HUES48 (cell line): ENCODE data around the gene NES.

ENCODE experiments used
- H3K27ac ChIP-seq: one replicate; pipeline ENCODE4 v1.7.0; 2013; ENCODE audit warnings: low read depth, low read length, inconsistent platforms
- H3K27me3 ChIP-seq: 2 replicates; pipeline ENCODE4 v1.6.1; 2013; ENCODE audit warnings: mild to moderate bottlenecking, low read length; ENCODE audit not compliant: control insufficient read depth, insufficient read depth
- H3K36me3 ChIP-seq: 2 replicates; pipeline ENCODE4 v1.6.1; 2013; ENCODE audit warnings: low read length; ENCODE audit not compliant: control insufficient read depth, insufficient read depth
- H3K4me1 ChIP-seq: 2 replicates; pipeline ENCODE4 v1.6.1; 2013; ENCODE audit warnings: mild to moderate bottlenecking, low read length; ENCODE audit not compliant: control insufficient read depth, insufficient read depth
- H3K4me3 ChIP-seq: 2 replicates; pipeline ENCODE4 v1.5.1; 2013; ENCODE audit warnings: mild to moderate bottlenecking, low read depth, low read length
- H3K9ac ChIP-seq: 2 replicates; pipeline ENCODE4 v1.6.1; 2013; ENCODE audit warnings: mild to moderate bottlenecking, low read depth, low read length, moderate library complexity
- H3K9me3 ChIP-seq: 2 replicates; pipeline ENCODE4 v1.6.1; 2013; ENCODE audit warnings: low read length; ENCODE audit not compliant: control insufficient read depth, insufficient read depth

The NES gene

GRCh38 chr1:156676820-156677615 is at the start of gene NES:
Gene NES, minus strand, starts transcription at chr1:156677407. Its CDS starts 143 bp downstream, at chr1:156677264.
- no peaks in the 10 kb centered on the region for H3K9me3 ChIP-seq
- peak within 1 kb of the TSS; percentile 99 for H3K27ac ChIP-seq
- H3K4me3 ChIP-seq = peak within 1 kb of the TSS; percentile 73
- peaks cover 46% of the 10 kb centered on the region for H3K4me1 ChIP-seq
- peak within 1 kb of the TSS; percentile 73 for H3K9ac ChIP-seq
- peaks cover 4% of the 10 kb centered on the region; the same call in 1 of the 2 replicates for H3K27me3 ChIP-seq
- peaks cover 23% of the 10 kb centered on the region for H3K36me3 ChIP-seq

- Histone ChIP-seq H3K9me3 (no peaks in the 10 kb centered on the region), H3K4me1 (peaks cover 24% of the 10 kb centered on the region), H3K27ac (peak overlapping the region; percentile 6), H3K36me3 (peaks cover 33% of the 10 kb centered on the region), H3K4me3 (peak overlapping the region; percentile 92), H3K27me3 (no peaks in the 10 kb centered on the region), H3K9ac (no peak overlapping the region)
Observed at GRCh38 chr1:156726549-156727226, 49.5 kb upstream of the NES start.

DNA sequence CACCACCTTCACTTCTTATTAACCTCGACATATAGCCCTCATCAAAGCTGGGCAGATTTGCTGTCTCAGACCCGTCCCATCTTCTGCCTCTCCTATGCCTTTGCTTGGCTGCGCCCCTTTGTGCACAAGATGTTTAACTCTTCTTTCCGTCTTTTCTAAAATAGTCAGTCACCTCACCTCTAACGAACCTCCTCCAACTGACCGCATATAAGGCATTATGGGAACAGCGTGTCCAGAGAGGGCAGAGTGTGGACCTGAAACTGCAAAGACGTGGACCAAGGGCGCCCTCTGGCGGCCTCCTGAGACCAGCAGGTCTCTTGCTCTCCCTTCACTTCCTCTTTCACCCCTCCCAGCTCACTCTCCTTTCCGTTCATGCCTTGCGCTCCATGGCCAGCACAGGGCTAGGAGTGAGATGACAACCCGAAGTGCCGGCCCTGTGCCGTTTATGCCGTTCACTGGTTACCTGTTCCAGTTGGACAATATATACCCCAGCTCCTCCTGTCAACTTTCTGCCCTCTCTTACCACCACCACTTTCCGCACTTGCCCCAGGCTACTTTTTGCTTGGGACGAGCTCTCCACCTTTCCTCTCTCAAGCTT is 48.6 kb upstream of the NES start:
- Histone ChIP-seq H3K9ac (no peak overlapping the region), H3K36me3 (peaks cover 43% of the 10 kb centered on the region), H3K4me1 (peaks cover 24% of the 10 kb centered on the region), H3K27me3 (no peaks in the 10 kb centered on the region), H3K27ac (no peak overlapping the region), H3K4me3 (peak overlapping the region; percentile 92), H3K9me3 (no peaks in the 10 kb centered on the region)

DNA sequence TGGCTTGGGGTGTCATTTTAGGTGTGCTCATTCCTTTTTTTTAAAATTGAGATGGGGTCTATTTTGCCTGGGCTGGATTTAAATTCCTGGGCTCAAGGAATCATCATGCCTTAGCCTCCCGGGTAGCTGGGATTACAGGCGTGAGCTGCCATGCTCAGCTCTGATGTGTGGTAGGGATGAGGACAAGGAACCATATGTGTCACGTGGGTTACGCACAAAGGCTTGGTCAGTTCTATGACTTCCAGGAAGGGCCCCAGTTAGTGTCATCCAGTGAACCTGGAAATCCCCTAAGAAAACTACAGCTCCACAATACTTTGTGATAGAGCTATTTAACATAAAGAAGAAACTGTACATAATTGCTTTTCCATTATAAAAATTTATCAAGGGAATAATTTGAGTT is 44.3 kb upstream of the NES start:
- peaks cover 17% of the 10 kb centered on the region for H3K4me1 ChIP-seq
- H3K36me3 ChIP-seq = peaks cover 38% of the 10 kb centered on the region
- no peak overlapping the region for H3K9ac ChIP-seq
- no peak overlapping the region for H3K27ac ChIP-seq
- no peak overlapping the region for H3K4me3 ChIP-seq
- H3K27me3 ChIP-seq = no peaks in the 10 kb centered on the region
- no peaks in the 10 kb centered on the region for H3K9me3 ChIP-seq

DNA sequence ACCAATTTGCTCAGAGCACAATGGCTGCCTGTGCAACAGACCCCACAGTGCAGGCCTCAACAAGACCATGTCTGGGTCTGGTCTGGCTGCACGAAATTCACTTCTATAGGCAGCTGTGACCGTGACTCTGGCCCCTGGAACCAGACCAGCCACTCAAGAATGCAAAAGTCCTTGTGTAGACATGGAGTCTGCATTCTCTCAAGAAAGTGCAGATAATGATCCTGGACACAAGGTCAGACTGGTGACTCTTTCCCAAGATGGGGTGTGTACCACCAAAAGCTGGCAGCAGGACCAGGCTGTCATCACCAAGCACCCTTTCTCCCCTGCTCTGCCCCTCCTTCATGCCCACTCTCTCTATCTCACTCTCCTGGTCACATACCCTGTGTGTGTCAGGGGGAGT is 43.9 kb upstream of the NES start:
- H3K27ac ChIP-seq = no peak overlapping the region
- no peak overlapping the region for H3K9ac ChIP-seq
- peaks cover 38% of the 10 kb centered on the region for H3K36me3 ChIP-seq
- H3K4me3 ChIP-seq = no peak overlapping the region
- H3K9me3 ChIP-seq = no peaks in the 10 kb centered on the region
- H3K4me1 ChIP-seq = peaks cover 13% of the 10 kb centered on the region
- no peaks in the 10 kb centered on the region for H3K27me3 ChIP-seq

DNA sequence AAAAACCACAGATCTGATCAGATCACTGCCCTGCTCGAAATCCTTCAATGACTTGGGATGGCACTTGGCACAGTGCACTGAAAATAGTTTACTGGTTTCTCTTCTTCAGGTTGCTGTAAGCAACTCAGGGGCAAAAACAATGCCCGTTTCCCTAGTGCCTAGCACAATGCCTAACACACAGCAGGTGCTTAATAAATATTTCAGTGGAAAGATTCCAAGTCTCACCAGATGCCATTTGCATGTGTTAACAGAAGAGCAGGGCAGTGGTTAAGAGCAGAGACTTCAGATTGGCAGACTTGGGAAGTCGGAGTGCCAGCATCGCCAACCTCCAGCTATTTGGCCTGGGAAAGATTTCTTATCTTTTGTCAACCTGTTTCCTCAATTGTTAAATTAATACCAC is 40.1 kb upstream of the NES start:
- peaks cover 14% of the 10 kb centered on the region for H3K36me3 ChIP-seq
- H3K27me3 ChIP-seq = no peaks in the 10 kb centered on the region
- H3K27ac ChIP-seq = no peak overlapping the region
- no peak overlapping the region for H3K9ac ChIP-seq
- peaks cover 4% of the 10 kb centered on the region; the same call in 1 of the 2 replicates for H3K4me1 ChIP-seq
- no peak overlapping the region for H3K4me3 ChIP-seq
- no peaks in the 10 kb centered on the region for H3K9me3 ChIP-seq

DNA sequence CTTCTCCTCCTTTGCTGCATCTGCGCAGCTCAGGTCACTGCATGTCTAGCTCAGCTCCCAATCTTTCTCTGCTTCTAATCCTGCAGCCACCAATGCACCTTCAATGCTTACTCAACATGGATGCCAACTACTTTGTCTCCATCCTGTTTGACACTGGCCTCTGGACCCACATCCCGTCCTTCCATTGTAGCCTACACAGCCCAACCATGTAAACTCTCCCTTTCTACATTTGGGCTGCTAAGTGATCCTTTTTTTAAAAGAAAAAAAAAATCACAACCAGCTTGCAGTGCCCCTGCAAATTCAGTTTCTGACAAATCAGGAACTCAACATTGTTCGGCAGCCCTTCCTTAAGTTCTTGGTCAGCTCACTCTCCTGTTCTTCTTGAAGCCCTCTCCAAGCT is 37.6 kb upstream of the NES start:
- Histone ChIP-seq H3K9ac (no peak overlapping the region), H3K9me3 (no peaks in the 10 kb centered on the region), H3K27me3 (no peaks in the 10 kb centered on the region), H3K36me3 (no peaks in the 10 kb centered on the region), H3K27ac (no peak overlapping the region), H3K4me1 (peaks cover 20% of the 10 kb centered on the region), H3K4me3 (no peak overlapping the region)

DNA sequence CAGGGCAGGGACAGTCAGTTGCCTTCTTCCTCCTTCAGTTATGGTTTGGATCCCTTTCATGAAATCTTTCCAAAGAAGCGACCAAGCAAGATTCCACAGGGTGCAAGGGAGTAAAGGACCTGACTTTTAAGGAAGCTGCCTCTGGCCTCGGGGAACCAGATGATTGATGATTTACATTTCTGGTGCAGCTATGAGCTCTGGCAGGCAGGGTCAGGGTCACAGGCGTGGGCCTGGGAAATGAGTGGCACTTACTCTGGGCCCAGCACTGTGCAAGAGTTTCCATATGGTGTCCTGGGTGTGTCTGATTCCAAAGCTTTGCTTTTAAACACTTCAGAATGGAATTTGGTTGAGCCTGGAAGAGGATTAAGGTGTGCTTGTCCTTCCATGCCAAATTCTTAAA is 35.4 kb upstream of the NES start:
- no peak overlapping the region for H3K4me3 ChIP-seq
- peaks cover 40% of the 10 kb centered on the region for H3K4me1 ChIP-seq
- no peak overlapping the region for H3K27ac ChIP-seq

DNA sequence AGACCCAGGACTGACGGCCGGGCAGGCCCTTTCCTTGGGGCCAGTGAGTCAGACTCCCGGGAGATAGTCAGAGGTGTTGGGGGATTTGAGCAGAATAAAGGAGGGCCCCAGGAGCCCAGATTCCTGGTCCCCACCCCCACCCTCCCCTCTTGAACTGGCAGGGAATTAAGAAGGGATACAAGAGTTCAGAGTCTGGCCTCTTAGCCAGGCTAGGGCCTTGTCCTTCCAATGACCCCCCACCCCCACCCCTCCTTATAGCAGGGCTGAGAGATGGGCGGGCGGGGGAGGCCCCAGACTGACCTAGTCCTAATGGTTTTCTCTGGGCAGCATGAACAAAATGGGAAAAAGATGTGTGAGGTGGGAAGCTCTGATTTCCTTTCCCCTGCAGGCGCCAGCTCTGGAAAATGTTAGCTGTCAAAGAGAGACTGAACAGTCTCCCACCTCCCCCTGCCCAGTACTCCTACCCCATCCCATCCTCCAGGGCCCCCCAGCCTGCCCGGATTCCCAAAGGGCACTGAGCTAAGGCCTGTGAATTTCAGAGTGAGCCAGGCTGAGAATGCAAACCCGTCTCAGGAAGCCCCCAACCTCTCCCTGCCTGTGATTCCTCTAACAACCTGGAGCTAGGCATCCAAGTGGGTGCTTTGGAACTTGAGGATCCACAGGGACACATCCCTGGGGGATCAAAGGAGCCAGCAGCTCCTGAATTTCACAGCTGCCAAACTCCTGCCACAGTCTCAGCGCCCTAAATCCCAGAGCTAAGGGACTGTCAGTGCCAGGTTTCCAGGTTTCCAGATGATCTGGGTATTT is 34.0 kb upstream of the NES start:
- H3K4me3 ChIP-seq = no peak overlapping the region
- no peak overlapping the region for H3K9ac ChIP-seq
- H3K36me3 ChIP-seq = no peaks in the 10 kb centered on the region
- H3K9me3 ChIP-seq = no peaks in the 10 kb centered on the region
- no peaks in the 10 kb centered on the region for H3K27me3 ChIP-seq
- H3K27ac ChIP-seq = peak overlapping the region; percentile 74
- peaks cover 44% of the 10 kb centered on the region for H3K4me1 ChIP-seq

More for the DNA sequence above, 35.4 kb upstream of the NES start:
- Histone ChIP-seq H3K36me3 (no peaks in the 10 kb centered on the region), H3K9me3 (no peaks in the 10 kb centered on the region), H3K9ac (no peak overlapping the region), H3K27me3 (no peaks in the 10 kb centered on the region)

DNA sequence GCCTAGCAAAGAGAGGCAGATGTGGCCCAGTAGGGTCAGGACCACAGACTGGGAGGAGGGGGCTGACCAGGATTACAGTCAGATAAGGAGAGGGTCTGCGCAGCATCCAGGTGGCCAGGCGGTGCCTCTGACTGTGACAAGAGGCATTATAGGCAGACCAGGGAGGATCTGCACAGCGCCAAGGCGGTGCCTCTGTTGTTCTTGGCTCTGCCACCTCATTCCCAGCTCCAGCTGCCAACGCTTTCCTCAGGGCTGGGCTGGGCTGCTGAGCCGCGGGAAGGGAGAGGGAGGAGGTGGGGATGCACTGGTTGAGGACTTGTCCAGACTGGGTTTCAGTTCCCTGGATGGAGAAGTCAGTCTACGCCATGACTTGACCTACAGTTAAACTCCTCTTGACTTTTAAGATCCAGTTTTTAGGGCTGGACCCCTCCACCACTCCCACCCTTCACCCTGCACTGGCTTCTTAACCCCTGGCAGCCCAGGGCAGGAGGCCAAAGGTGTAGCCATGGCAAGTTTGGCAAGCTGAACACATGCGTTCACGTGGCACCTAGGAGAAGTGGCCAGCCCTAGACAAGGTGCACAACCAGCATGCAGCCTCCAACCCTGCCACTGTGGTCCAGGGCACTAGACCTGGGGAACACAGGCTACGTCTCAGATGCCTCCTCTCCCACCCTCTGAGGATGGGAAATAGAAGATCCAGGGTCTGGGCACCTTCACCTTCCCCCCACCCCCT is 32.7 kb upstream of the NES start:
- Histone ChIP-seq H3K27ac (no peak overlapping the region), H3K27me3 (peaks cover 4% of the 10 kb centered on the region), H3K4me3 (no peak overlapping the region), H3K36me3 (no peaks in the 10 kb centered on the region), H3K9me3 (no peaks in the 10 kb centered on the region), H3K9ac (no peak overlapping the region), H3K4me1 (peaks cover 44% of the 10 kb centered on the region)
